Neural progenitor cell (in vitro differentiated cells): Measurements from ENCODE around the gene ASXL1. TPM values are rescaled to one million over a fixed set of nuclear protein-coding genes. Genes with fewer than 3 reads are reported as not detected.

ENCODE experiments used
- DNase-seq: peaks from one replicate; pipeline ENCODE4 v3.0.0-alpha.2; 2016; ENCODE audit warnings: low spot score
- H2AFZ ChIP-seq: fragments of 200-600 bp; sonication (generic); replicated peaks from 2 replicates; pipeline ENCODE4 v1.6.1; 2016; ENCODE audit warnings: antibody characterized with exemption
- H3F3A ChIP-seq: fragments of 200-600 bp; sonication (generic); 2 replicates; pipeline ENCODE4 v1.6.1; 2016; ENCODE audit warnings: antibody characterized with exemption, low read depth
- H3K27ac ChIP-seq: fragments of 200-600 bp; sonication (generic); 2 replicates; pipeline ENCODE4 v1.5.1; 2016; ENCODE audit warnings: mild to moderate bottlenecking
- H3K27me3 ChIP-seq: fragments of 200-600 bp; sonication (generic); 2 replicates; pipeline ENCODE4 v1.6.1; 2016; ENCODE audit warnings: mild to moderate bottlenecking, moderate library complexity
- H3K36me3 ChIP-seq: fragments of 200-600 bp; sonication (generic); 2 replicates; pipeline ENCODE4 v1.5.1; 2016
- H3K4me1 ChIP-seq: fragments of 200-600 bp; sonication (generic); 2 replicates; pipeline ENCODE4 v1.6.1; 2016; ENCODE audit warnings: mixed run types
- H3K4me2 ChIP-seq: fragments of 200-600 bp; sonication (generic); 2 replicates; pipeline ENCODE4 v1.6.1; 2016
- H3K4me3 ChIP-seq: fragments of 200-600 bp; sonication (generic); 2 replicates; pipeline ENCODE4 v1.5.1; 2016
- H3K79me2 ChIP-seq: fragments of 200-600 bp; sonication (generic); 2 replicates; pipeline ENCODE4 v1.6.1; 2016; ENCODE audit warnings: low read depth
- H3K9ac ChIP-seq: fragments of 200-600 bp; sonication (generic); 2 replicates; pipeline ENCODE4 v1.6.1; 2016
- H3K9me3 ChIP-seq: fragments of 200-600 bp; sonication (generic); 2 replicates; pipeline ENCODE4 v1.5.1; 2016; ENCODE audit warnings: low read depth
- H4K20me1 ChIP-seq: fragments of 200-600 bp; sonication (generic); 2 replicates; pipeline ENCODE4 v1.6.1; 2016; ENCODE audit warnings: low read depth
- H3K27ac Mint-ChIP-seq: 3 replicates; pipeline ENCODE4 v1.8.0; 2021; ENCODE audit warnings: mixed read lengths
- H3K27me3 Mint-ChIP-seq: 2 replicates; pipeline ENCODE4 v1.8.0; 2022; ENCODE audit warnings: low read depth, mild to moderate bottlenecking, inconsistent platforms, moderate library complexity, mixed read lengths; ENCODE audit not compliant: insufficient read depth
- H3K36me3 Mint-ChIP-seq: 3 replicates; pipeline ENCODE4 v1.8.0; 2021; ENCODE audit warnings: mixed read lengths
- H3K4me1 Mint-ChIP-seq: 3 replicates; pipeline ENCODE4 v1.8.0; 2021; ENCODE audit warnings: mixed read lengths
- H3K4me3 Mint-ChIP-seq: 3 replicates; pipeline ENCODE4 v1.8.0; 2021; ENCODE audit warnings: mild to moderate bottlenecking, moderate library complexity, mixed read lengths
- H3K9me3 Mint-ChIP-seq: 3 replicates; pipeline ENCODE4 v1.8.0; 2020; ENCODE audit warnings: mixed read lengths
- EZH2 ChIP-seq: fragments of 200-600 bp; sonication (generic); IDR thresholded peaks from 2 replicates; pipeline ENCODE4 v1.6.1; 2017; ENCODE audit warnings: antibody characterized with exemption, mild to moderate bottlenecking, moderate library complexity
- EZH2phosphoT487 ChIP-seq: fragments of 200-600 bp; sonication (generic); IDR thresholded peaks from 2 replicates; pipeline ENCODE4 v1.6.1; 2017; ENCODE audit warnings: antibody characterized with exemption
- total RNA-seq: library from RNA; depleted of rRNA; stranded (reverse); fragments of >200 nt; gene quantifications from 2 replicates; pipeline ENCODE4 v1.2.3, GENCODE V29; 2015; ENCODE audit warnings: low replicate concordance
- TF ChIP-seq, protein P1 (sequence below): fragments of 200-600 bp; sonication (generic); IDR thresholded peaks from 2 replicates; pipeline ENCODE4 v1.5.1; 2017; ENCODE audit warnings: antibody characterized with exemption, mild to moderate bottlenecking

ASXL1 gene
- total RNA-seq, 1 donor from 2014 or later: 48.2 TPM

DNA sequence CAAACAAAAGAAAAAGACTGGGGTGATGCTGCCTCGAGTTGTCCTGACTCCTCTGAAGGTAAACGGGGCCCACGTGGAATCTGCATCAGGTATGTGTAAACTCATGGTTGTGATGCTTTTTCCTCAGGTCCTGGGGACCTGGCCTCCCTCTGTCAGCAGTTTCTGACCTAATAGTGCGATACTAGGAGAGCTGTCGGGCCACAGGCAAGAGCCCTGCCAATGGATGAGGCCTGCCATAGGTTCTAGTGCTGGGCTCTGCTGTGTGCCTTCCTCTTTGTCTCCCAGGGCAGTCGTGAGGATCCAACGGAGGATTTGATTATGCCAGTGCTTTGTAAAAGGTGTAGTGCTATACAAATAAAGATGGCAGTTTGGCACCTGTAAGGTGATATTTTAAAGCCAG is 71.2 kb downstream of the ASXL1 start:
- peaks cover 43% of the 10 kb centered on the region for H3K36me3 Mint-ChIP-seq
- H2AFZ ChIP-seq: no peak overlapping the region

DNA sequence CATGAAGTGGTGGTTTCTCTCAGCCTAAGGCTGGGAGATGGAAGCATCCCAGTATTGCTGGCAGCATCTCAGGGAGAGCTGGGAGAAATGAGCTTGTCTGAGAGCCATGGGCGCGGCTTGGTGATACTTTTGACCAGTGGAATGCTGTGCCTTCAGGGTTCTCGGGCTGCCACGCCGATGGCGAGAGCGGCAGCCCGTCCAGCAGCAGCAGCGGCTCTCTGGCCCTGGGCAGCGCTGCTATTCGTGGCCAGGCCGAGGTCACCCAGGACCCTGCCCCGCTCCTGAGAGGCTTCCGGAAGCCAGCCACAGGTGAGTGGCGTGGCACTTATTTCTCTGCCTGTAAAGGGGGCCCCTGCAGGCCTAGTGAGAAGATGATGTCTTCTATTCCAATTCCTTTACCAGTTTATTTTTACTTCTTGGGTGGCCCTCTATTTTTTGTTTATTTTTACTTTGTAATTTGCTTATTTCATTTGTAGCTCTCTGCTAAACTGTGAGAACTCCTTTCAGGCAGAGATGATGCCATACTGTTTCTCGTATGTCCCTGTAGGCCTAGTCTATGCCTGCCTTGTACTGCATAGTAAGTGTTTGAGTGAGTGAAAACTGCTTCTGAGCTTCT is 71.7 kb downstream of the ASXL1 start:
- Histone ChIP-seq H3K4me1 (no peaks in the 10 kb centered on the region), H2AFZ (no peak overlapping the region), H3K9ac (no peak overlapping the region), H4K20me1 (peaks cover 13% of the 10 kb centered on the region), H3K27me3 (no peaks in the 10 kb centered on the region), H3K79me2 (peaks cover 11% of the 10 kb centered on the region), H3K27ac (no peak overlapping the region), H3K36me3 (peaks cover 6% of the 10 kb centered on the region), H3F3A (no peaks in the 10 kb centered on the region), H3K9me3 (no peaks in the 10 kb centered on the region), H3K4me2 (no peak overlapping the region), H3K4me3 (no peak overlapping the region)
- TF ChIP-seq EZH2: no peak
- TF ChIP-seq, protein P1, sequence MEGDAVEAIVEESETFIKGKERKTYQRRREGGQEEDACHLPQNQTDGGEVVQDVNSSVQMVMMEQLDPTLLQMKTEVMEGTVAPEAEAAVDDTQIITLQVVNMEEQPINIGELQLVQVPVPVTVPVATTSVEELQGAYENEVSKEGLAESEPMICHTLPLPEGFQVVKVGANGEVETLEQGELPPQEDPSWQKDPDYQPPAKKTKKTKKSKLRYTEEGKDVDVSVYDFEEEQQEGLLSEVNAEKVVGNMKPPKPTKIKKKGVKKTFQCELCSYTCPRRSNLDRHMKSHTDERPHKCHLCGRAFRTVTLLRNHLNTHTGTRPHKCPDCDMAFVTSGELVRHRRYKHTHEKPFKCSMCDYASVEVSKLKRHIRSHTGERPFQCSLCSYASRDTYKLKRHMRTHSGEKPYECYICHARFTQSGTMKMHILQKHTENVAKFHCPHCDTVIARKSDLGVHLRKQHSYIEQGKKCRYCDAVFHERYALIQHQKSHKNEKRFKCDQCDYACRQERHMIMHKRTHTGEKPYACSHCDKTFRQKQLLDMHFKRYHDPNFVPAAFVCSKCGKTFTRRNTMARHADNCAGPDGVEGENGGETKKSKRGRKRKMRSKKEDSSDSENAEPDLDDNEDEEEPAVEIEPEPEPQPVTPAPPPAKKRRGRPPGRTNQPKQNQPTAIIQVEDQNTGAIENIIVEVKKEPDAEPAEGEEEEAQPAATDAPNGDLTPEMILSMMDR: no peak
- no peak for TF ChIP-seq EZH2phosphoT487
- Mint-ChIP-seq H3K27me3 (no peaks in the 10 kb centered on the region), H3K4me3 (no peak overlapping the region), H3K9me3 (no peaks in the 10 kb centered on the region), H3K27ac (no peak overlapping the region), H3K36me3 (peaks cover 42% of the 10 kb centered on the region), H3K4me1 (no peaks in the 10 kb centered on the region)
- DNase-seq: no peak

More for the DNA sequence above, 71.2 kb downstream of the ASXL1 start:
- no peak overlapping the region for H3K4me2 ChIP-seq
- Mint-ChIP-seq H3K27ac (no peak overlapping the region), H3K4me1 (no peaks in the 10 kb centered on the region), H3K9me3 (no peaks in the 10 kb centered on the region), H3K27me3 (no peaks in the 10 kb centered on the region), H3K4me3 (no peak overlapping the region)
- no peaks in the 10 kb centered on the region for H3K4me1 ChIP-seq
- no peaks in the 10 kb centered on the region for H3K9me3 ChIP-seq
- no peak overlapping the region for H3K9ac ChIP-seq
- H3F3A ChIP-seq: no peaks in the 10 kb centered on the region
- H3K27me3 ChIP-seq: no peaks in the 10 kb centered on the region
- H4K20me1 ChIP-seq: peaks cover 13% of the 10 kb centered on the region
- no peak overlapping the region for H3K27ac ChIP-seq
- TF ChIP-seq, protein P1: no peak
- TF ChIP-seq EZH2phosphoT487 (no peak), EZH2 (no peak)
- no peak for DNase-seq
- H3K36me3 ChIP-seq: peaks cover 6% of the 10 kb centered on the region
- H3K79me2 ChIP-seq: peaks cover 16% of the 10 kb centered on the region
- H3K4me3 ChIP-seq: no peak overlapping the region

DNA sequence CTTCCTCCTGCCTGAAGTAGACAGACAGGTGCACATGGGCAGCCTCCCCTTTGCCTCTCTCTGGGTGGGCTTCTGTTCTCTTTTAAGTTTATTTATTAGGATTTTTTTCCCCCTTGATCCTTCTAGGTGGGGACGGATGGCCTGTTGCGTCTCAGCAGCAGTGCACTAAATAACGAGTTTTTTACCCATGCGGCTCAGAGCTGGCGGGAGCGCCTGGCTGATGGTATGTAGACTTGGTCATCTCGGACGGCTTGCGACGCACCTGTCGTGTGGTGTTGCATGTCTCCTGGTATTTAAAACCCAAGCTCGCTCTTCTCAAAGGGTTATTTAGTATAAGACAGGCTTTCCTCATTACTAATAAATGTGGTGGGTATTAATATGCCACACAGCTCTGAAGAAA is 73.3 kb downstream of the ASXL1 start:
- Mint-ChIP-seq H3K4me3 (no peak overlapping the region), H3K27ac (no peak overlapping the region), H3K9me3 (no peaks in the 10 kb centered on the region), H3K27me3 (no peaks in the 10 kb centered on the region), H3K4me1 (no peaks in the 10 kb centered on the region), H3K36me3 (peaks cover 45% of the 10 kb centered on the region)
- no peak overlapping the region for H3K4me3 ChIP-seq
- H4K20me1 ChIP-seq: peaks cover 9% of the 10 kb centered on the region
- H3K79me2 ChIP-seq: no peaks in the 10 kb centered on the region
- H3K36me3 ChIP-seq: peaks cover 6% of the 10 kb centered on the region
- H3K4me2 ChIP-seq: no peak overlapping the region
- H3K4me1 ChIP-seq: no peaks in the 10 kb centered on the region
- H3F3A ChIP-seq: no peaks in the 10 kb centered on the region
- H2AFZ ChIP-seq: no peak overlapping the region
- no peaks in the 10 kb centered on the region for H3K9me3 ChIP-seq
- no peak overlapping the region for H3K27ac ChIP-seq
- H3K9ac ChIP-seq: no peak overlapping the region
- no peak for DNase-seq
- H3K27me3 ChIP-seq: no peaks in the 10 kb centered on the region
- TF ChIP-seq, protein P1: no peak
- no peak for TF ChIP-seq EZH2
- no peak for TF ChIP-seq EZH2phosphoT487
